HG03571 (cell line): Measurements from ENCODE around the gene EIF3M.
"Not testable (repeated sequence)": the region's sequence is repeated elsewhere in the genome, so short reads cannot be mapped to it uniquely, and the experiment has no call there.

Experiments
- ATAC-seq: cut with Tn5 transposase; IDR thresholded peaks from one replicate; pipeline ENCODE4 v1.9.1; 2021; ENCODE audit not compliant: unreplicated experiment

Gene EIF3M

DNA sequence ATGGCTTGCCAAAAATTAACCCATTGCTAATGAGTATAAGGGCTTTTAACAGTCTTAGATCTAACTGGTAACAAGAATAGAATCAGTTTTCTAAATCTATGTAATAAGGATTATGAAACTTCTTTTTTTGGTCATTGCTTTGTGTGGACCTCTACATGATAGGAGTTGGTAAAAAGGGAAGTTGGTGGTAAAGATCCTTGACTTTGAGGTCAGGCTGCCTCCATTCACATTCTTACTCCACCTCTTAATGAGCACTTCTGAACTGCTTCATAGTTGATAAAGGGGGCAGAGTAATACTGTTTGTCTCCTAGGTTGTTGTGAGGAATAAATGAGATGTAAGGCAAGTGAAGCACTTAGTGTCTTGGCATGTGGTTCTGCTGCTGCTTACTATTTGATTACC, 10.6 kb downstream of the EIF3M start:
- ATAC-seq = no peak

- ATAC-seq = not testable (repeated sequence)
These were observed 12.5 kb downstream of the EIF3M start for GRCh38 chr11:32596114-32596513.

DNA sequence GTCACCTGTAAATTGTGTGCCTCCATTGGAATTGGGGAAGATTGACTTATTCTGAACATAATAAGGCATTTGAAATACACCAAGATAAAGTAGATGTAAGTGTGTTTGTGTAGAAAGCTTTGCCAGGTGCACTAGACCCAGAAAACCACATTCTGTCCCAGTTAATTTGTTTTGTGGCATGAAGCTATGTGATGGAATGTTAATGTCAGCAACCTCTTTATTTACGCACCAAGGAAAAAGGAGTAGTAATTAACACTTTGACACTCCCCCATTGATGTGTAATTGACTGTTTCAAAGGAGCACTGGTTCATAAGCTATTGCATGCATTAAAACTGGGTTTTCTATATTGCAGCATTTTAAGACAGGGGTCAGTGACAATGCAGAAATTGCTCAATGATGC, 14.3 kb downstream of the EIF3M start:
- ATAC-seq = no peak

DNA sequence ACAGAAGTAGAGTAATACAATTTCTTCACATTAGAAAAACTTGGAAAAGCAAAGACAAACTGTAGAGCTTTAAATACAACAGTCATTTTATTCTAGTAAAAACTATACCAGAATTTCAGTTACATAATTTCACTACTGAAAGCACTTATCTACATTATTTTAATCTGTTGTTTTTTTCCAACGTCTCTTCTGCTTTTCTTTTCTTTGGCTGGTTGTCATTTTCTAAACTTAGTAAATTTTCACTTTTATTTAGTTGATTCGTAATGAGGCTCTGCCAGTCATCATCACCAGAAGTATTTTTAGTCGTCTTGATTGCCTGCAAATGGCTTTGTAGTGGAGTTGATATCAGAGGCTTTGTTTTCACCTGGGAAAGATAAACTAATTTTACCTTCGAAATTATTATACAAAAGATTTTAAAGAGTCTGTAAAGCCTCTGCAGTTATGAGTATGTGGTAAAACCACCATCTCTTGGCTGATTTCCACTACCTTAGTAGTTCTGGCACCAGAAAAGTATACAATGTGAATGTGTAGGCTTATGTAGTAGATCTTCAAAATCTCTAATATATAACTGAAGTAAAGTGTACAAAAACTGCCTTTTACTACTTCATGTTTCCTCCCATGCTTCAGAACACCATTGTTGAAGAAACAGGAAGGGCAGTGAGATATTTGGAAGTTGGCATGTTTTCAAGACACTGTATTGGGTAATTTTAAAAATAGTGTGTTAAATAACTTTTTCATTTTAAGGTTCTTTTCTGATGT, 19.2 kb downstream of the EIF3M start:
- ATAC-seq = no peak

DNA sequence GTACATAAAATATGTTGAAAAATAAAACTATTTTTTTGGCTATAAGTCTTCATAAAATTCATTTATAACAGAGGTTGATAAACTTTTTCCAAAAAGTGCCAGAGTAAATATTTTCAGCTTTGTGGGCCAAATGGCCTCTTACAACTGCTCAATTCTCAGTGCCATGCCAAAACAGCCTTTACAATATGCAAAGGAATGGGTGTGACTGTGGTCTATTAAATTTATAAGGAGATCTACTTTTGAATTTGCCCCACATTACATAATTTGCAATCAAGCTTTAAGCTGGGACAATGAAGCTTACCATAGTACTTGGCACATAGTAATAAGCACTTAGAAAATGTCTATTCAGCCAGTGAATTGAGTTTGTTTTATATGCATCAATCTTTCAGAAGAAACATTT, 22.6 kb downstream of the EIF3M start:
- ATAC-seq = no peak

DNA sequence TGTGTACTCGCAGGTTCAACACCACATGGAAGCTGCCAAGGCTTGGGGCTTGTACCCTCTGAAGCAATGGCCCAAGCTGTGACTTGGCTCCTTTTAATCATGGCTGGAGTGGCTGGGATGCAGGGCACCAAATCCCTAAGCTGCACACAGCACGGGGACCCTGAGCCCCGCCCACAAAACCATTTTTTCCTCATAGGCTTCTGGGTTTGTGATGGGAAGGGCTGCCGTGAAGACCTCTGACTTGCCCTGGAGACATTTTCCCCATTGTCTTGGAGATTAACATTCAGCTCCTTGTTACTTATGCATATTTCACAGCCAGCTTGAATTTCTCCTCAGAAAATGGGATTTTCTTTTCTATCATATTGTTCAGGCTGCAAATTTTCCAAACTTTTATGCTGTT, 25.2 kb downstream of the EIF3M start:
- not testable (repeated sequence) for ATAC-seq

DNA sequence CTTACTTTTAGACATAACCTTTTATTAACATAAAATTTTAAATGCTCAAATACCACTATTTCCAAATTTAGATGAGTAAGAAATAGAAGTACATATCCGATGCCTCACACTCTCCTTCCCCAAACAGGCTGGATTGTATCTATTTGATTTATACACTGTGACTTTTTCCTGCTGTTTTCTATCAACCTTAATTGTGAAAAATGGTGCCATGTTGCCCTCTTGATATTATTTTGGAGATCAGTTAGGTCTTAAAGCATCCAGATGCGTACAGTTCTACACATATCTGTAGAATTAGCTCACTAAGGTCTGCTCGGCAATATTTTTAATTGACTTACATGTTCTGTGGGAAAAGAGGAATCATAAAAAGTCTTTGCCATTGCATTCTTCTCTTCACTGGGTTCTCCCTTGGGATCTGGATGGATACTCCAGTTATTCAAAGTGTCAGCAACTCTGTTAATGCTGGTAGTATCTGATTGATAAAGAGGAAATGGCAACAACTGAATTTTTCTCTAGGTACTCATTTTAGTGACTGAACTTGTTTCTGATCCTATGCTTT, 27.2 kb downstream of the EIF3M start:
- no peak for ATAC-seq

GRCh38 chr11:32613500-32614151, 30.0 kb downstream of the EIF3M start:
- no peak for ATAC-seq

- no peak for ATAC-seq
These were observed 31.8 kb downstream of the EIF3M start for GRCh38 chr11:32615422-32615821.

DNA sequence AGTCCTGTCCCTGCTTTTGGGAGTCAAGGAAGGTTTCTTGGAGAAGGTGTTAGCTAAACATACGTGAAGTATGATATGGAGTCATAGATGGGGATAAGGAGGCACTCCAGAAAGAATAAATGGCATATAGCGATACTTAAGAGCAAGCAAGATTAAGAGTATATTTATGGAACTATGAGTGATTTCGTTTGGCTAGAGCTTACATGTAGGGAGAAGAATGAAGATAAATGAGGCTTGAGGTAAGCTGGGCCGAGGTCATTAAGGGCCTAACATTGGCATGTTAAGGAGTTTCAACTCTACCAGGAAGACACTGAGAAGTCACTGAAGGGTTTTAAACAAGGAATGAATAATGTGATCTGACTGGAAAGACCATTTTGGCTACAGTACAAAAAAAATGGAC, 33.3 kb downstream of the EIF3M start:
- ATAC-seq = no peak

GRCh38 chr11:32630844-32631243, 47.2 kb downstream of the EIF3M start:
- ATAC-seq = no peak

DNA sequence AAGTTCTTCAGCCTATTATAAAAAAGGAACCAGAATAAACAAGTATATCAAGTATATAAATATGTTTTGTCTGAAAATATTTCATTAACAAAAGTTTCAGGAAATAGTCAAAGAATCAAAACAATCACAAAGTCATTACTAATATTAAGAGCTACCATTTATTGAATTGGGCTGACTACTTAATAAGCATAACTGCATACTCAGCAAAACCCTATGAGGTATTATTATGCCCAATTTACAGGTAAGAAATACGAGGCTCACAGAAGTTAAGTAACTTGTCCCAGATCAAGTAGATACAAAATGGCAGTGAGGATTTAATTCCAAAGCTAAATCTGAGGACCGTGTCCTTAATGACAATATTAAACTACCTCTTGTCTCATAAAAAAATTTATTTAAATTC, 52.2 kb downstream of the EIF3M start:
- no peak for ATAC-seq

- ATAC-seq = no peak
These were observed 57.7 kb downstream of the EIF3M start for GRCh38 chr11:32641361-32641760.

GRCh38 chr11:32643526-32643925, 59.9 kb downstream of the EIF3M start:
- ATAC-seq = no peak
